Endodermal cell (in vitro differentiated cells): ENCODE results near the gene GBA3. TPM values are rescaled to one million over a fixed set of nuclear protein-coding genes. Genes with fewer than 3 reads are reported as not detected.

Source experiments
- DNase-seq: peaks from one replicate; pipeline ENCODE4 v3.0.0-alpha.2; 2017
- H3K27ac ChIP-seq: 2 replicates; pipeline ENCODE4 v1.5.1; 2013; ENCODE audit warnings: mild to moderate bottlenecking, low read depth, low read length, moderate library complexity
- H3K27me3 ChIP-seq: 2 replicates; pipeline ENCODE4 v1.6.1; 2013; ENCODE audit warnings: mild to moderate bottlenecking, low read length, moderate library complexity; ENCODE audit not compliant: insufficient read depth, control insufficient read depth, poor library complexity, severe bottlenecking
- H3K36me3 ChIP-seq: 2 replicates; pipeline ENCODE4 v1.7.0; 2013; ENCODE audit warnings: mild to moderate bottlenecking, low read length, moderate library complexity; ENCODE audit not compliant: control insufficient read depth, insufficient read depth
- H3K4me1 ChIP-seq: one replicate; pipeline ENCODE4 v1.7.0; 2013; ENCODE audit warnings: low read length; ENCODE audit not compliant: control insufficient read depth, insufficient read depth
- H3K4me3 ChIP-seq: 2 replicates; pipeline ENCODE4 v1.5.1; 2013; ENCODE audit warnings: mild to moderate bottlenecking, low read length, moderate library complexity
- H3K9ac ChIP-seq: 2 replicates; pipeline ENCODE4 v1.6.1; 2013; ENCODE audit warnings: mild to moderate bottlenecking, low read length, moderate library complexity; ENCODE audit not compliant: poor library complexity, severe bottlenecking; ENCODE audit errors: extremely low read depth
- H3K9me3 ChIP-seq: 2 replicates; pipeline ENCODE4 v1.6.1; 2013; ENCODE audit warnings: mild to moderate bottlenecking, low read length, moderate library complexity; ENCODE audit not compliant: control insufficient read depth
- H3K27ac Mint-ChIP-seq: 2 replicates; pipeline ENCODE4 v1.8.0; 2020; ENCODE audit warnings: mixed read lengths
- H3K27me3 Mint-ChIP-seq: 2 replicates; pipeline ENCODE4 v1.8.0; 2021; ENCODE audit warnings: mild to moderate bottlenecking, mixed read lengths; ENCODE audit not compliant: insufficient read depth
- H3K36me3 Mint-ChIP-seq: 2 replicates; pipeline ENCODE4 v1.8.0; 2020; ENCODE audit warnings: low read depth, mixed read lengths
- H3K4me1 Mint-ChIP-seq: 2 replicates; pipeline ENCODE4 v1.8.0; 2020; ENCODE audit warnings: mixed read lengths
- H3K4me3 Mint-ChIP-seq: 2 replicates; pipeline ENCODE4 v1.8.0; 2020; ENCODE audit warnings: mild to moderate bottlenecking, moderate library complexity, mixed read lengths
- H3K9me3 Mint-ChIP-seq: 2 replicates; pipeline ENCODE4 v1.8.0; 2020; ENCODE audit warnings: mild to moderate bottlenecking, mixed read lengths
- CTCF ChIP-seq: fragments of 200-600 bp; sonication (generic); conservative IDR thresholded peaks from 2 replicates; pipeline ENCODE4 v1.5.0; 2021; ENCODE audit warnings: antibody characterized with exemption, mild to moderate bottlenecking
- WGBS, 2 experiments: methylation state at CpG; one replicate each; pipeline versions ENCODE4 v1.1.5 to v1.1.7; 2013; ENCODE audit warnings: missing lambda C conversion rate in 2 of 2, mixed read lengths in 1 of 2; ENCODE audit not compliant: insufficient coverage in 1 of 2, insufficient read length in 1 of 2; 5-methylcytosine and 5-hydroxymethylcytosine counted together
- total RNA-seq, 2 donors: library from RNA; stranded (reverse); fragmentation: NEBNext Ultra II Directional in 1 of 2; extraction: Animal tissue kit (Norgen Biotek cat#: 25700) in 1 of 2; gene quantifications; 2 replicates in 1 of 2; 3 replicates in 1 of 2; pipeline ENCODE4 v1.2.1, GENCODE V29; 2021

Gene GBA3
- total RNA-seq, 2 donors from 2014 or later = not detected

GRCh38 chr4:22857411-22857810 lies 164.7 kb downstream of the GBA3 start:
- Mint-ChIP-seq H3K4me3 (no peak overlapping the region), H3K36me3 (no peaks in the 10 kb centered on the region), H3K9me3 (no peaks in the 10 kb centered on the region), H3K27me3 (no peaks in the 10 kb centered on the region), H3K4me1 (peaks cover 16% of the 10 kb centered on the region), H3K27ac (no peak overlapping the region)
- no peaks in the 10 kb centered on the region for H3K36me3 ChIP-seq
- H3K4me3 ChIP-seq = no peak overlapping the region
- TF ChIP-seq CTCF = no peak
- H3K4me1 ChIP-seq = no peaks in the 10 kb centered on the region
- H3K27me3 ChIP-seq = no peaks in the 10 kb centered on the region
- DNase-seq = no peak
- H3K9ac ChIP-seq = no peak overlapping the region
- H3K27ac ChIP-seq = no peak overlapping the region
- H3K9me3 ChIP-seq = no peaks in the 10 kb centered on the region
- WGBS, 2 experiments = 94 to 100% methylated on average over 2 of the region's 2 CpGs

- no peak for TF ChIP-seq CTCF
- Histone ChIP-seq H3K4me3 (no peak overlapping the region), H3K9me3 (no peaks in the 10 kb centered on the region), H3K9ac (no peak overlapping the region), H3K36me3 (no peaks in the 10 kb centered on the region), H3K27ac (no peak overlapping the region), H3K4me1 (no peaks in the 10 kb centered on the region), H3K27me3 (no peaks in the 10 kb centered on the region)
- no peak for DNase-seq
- H3K4me3 Mint-ChIP-seq = no peak overlapping the region
- H3K27me3 Mint-ChIP-seq = no peaks in the 10 kb centered on the region
- H3K36me3 Mint-ChIP-seq = no peaks in the 10 kb centered on the region
- no peak overlapping the region for H3K27ac Mint-ChIP-seq
- H3K4me1 Mint-ChIP-seq = no peaks in the 10 kb centered on the region
- H3K9me3 Mint-ChIP-seq = no peaks in the 10 kb centered on the region
- WGBS, 2 experiments = no CpG with 5 or more reads among the region's 2 CpGs
Observed at GRCh38 chr4:22859318-22859717, 166.6 kb downstream of the GBA3 start.

Other genes starting within 250 kb of the GBA3 start
- 10 to 100 TPM; 51.8 to 54.9 TPM for gene ADGRA3, start 176.9 kb upstream of the GBA3 start, total RNA-seq